Fibroblast of skin of back (primary cell): ENCODE results near the gene PHKG2.
A peak's percentile ranks its signal among the peaks of the same experiment; 100 is the strongest.

Source experiments
- DNase-seq: peaks from one replicate; pipeline ENCODE4 v3.0.0-alpha.2; 2013

Gene PHKG2

GRCh38 chr16:30757316-30757715 lies 9.1 kb downstream of the PHKG2 start:
- no peak for DNase-seq

GRCh38 chr16:30758988-30759491 lies 10.8 kb downstream of the PHKG2 start:
- no peak for DNase-seq

GRCh38 chr16:30760001-30760559 lies 11.9 kb downstream of the PHKG2 start:
- no peak for DNase-seq

DNA sequence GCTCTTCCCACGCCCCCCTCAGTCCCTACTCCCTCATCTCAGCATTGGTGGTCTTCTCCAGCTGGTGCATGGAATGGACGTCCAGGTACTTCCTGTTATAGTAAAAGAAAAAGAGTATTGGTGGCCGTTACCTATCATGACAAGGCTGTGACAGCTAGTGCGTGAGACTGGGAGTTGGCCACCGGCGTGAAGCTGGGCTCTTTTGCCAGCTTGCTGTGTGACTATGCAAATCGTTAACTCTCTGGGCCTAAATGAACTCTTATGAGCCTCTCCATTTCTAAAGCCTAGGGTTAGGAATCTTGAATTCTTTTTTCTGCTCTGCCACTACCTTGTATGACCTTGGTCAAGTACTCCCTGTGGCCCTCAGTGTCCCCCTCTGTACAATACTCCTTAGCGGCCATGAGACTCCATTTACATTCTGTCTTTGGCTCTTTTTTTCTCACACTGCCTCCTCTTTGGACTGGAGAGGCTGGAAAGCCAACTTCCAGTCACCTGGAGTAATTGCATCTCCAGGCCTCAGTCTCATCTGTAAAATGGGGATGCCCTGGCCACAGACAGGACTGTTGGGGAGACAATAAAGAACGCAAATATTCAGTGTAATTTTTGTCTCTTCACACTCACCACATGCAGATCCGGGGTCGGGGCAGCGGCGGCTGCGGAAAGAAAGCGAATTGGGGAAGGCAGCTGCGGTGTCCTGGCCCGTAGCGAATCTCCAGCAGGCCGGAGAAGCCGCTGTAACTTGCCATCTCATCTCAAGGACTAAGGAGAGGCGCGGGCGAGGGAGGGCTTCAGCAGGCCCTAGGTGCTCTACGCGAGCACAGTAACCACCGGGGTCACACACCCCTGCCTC lies 12.6 kb downstream of the PHKG2 start:
- no peak for DNase-seq

DNA sequence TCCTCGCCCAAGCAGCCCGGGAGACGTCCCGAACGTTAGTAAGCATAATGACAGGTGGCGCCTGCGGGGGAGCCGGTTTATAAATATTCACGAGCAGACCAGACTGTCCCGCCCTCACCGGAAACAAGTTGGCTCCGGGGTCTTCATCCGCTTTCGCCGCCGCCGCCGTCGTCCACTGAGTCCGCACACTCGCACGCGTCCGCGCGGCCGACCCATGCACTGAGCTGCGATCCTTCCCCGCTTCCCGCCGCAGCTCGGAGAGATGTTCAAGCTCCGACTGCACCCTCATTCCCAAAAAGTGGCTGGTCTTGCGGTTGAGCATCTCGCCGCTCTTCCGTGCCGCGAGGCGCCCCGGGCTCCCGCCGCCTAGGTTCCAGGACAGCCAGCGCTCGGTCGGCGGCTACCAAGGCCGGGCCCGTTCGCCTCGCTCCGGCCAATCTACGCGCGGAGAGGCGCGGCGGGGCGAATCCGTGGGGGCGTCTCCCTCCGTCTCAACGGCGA lies 13.3 kb downstream of the PHKG2 start:
- no peak for DNase-seq

- DNase-seq = peak; percentile 98
Observed at GRCh38 chr16:30761928-30762902, 14.0 kb downstream of the PHKG2 start, which contains the start of the genes CFAP119 and RNF40. CFAP119 (minus strand) TSS chr16:30762062; CDS start chr16:30761748, 314 bp downstream. RNF40 (plus strand) TSS chr16:30762322; CDS start chr16:30762546, 224 bp downstream.

DNA sequence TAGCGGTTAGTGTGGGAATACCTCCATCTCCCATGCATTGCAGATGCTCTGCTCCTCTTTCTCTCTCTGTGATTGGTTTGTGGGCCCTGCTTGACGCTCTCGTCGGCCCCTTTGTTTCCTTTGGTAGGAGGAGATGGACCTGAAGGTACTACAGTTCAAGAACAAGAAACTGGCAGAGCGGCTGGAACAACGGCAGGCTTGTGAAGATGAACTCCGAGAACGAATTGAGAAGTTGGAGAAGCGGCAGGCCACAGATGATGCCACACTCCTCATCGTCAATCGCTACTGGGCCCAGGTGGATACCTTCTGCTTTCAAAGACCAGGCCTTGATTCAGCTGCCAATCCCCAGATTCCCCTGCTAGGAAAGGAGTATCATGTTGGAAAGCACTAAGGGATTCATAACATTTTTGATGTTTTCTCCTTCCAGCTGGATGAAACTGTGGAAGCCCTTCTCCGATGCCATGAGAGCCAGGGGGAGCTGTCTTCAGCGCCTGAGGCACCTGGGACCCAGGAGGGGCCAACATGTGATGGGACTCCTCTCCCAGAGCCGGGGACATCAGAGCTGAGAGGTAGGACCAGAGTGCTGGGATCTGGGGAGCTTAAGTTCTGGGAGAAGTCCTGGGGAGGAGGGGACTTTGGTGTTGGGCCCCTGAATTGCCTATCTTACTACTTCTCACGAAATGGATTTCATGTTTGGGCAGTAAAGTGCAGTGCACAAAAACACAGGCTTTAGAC lies 14.9 kb downstream of the PHKG2 start:
- no peak for DNase-seq

DNA sequence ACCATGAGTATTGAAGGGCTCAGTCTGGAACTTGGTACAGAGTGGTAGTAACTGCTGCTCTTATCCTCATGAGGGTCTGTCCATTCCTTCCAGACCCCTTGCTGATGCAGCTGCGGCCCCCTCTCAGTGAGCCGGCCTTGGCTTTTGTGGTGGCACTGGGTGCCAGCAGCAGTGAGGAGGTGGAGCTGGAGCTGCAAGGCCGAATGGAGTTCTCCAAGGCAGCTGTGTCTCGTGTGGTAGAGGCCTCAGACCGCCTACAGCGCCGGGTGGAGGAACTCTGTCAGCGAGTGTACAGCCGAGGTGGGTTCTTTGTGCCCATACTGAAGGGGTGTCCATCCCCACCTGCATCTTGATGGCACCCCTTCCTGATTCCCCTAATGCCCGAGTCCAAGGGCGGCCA lies 15.9 kb downstream of the PHKG2 start:
- DNase-seq = no peak

GRCh38 chr16:30764816-30765465 lies 16.7 kb downstream of the PHKG2 start:
- no peak for DNase-seq

DNA sequence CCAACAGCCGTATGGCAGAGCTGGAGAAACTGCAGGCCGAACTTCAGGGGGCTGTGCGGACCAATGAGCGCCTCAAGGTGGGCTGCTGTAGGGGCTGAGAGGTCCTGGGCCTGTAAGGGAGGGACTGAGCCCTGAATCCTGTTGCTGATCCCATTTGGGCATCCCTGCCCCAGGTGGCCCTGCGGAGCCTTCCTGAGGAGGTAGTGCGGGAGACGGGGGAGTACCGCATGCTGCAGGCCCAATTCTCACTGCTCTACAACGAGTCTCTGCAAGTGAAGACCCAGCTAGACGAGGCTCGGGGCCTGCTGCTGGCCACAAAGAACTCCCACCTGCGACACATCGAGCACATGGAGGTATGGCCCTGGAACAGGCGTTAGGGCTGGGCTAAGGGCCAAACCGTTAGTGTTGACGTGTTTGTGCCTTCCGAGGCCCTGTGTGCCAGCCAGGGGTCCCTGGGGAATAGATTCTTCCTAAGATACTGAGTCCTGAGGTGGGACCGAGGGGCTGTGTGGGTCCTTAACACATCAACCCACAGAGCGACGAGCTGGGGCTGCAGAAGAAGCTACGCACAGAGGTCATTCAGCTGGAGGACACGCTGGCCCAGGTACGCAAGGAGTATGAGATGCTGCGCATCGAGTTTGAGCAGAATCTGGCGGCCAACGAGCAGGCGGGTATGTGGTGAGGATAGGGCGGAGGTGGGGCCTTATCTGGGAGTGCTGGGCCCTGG lies 18.1 kb downstream of the PHKG2 start:
- DNase-seq = no peak

DNA sequence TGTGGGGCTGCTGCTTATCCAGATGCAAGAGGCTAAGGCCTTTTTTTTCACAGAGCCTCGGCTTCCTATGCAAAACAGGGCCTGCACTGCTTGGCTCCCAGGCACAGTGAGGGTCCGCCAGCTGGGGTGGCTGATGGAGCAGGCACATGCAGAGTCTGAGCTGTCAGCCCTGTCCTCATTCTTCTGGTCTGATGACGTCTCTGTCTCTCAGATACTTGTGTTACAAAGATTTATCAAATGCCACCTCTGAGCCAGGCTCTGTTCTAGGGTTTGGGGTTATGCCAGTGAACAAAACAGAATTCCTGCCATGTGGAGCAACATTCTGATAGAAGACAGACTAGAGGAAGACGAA lies 18.7 kb downstream of the PHKG2 start:
- DNase-seq = no peak

DNA sequence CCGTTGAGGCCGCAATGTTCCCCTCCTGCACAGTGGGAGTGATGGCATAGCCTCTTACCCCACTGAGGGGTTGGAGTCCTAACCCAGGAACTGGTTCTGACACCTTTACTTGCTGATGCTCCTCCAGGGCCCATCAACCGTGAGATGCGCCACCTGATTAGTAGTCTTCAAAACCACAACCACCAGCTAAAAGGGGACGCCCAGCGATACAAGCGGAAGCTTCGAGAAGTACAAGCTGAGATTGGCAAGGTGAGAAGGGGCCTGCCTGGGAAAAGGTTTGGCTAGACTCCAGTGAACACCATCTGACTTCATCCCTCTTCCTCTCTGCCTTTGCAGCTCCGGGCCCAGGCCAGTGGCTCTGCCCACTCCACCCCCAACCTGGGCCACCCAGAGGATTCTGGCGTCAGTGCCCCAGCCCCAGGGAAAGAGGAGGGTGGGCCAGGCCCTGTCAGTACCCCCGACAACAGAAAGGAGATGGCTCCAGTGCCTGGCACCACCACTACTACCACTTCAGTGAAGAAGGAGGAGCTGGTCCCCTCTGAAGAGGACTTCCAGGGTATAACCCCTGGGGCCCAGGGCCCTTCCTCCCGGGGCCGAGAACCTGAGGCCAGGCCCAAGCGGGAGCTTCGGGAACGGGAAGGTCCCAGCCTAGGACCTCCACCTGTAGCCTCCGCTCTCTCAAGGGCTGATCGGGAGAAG lies 19.7 kb downstream of the PHKG2 start:
- DNase-seq = no peak

DNA sequence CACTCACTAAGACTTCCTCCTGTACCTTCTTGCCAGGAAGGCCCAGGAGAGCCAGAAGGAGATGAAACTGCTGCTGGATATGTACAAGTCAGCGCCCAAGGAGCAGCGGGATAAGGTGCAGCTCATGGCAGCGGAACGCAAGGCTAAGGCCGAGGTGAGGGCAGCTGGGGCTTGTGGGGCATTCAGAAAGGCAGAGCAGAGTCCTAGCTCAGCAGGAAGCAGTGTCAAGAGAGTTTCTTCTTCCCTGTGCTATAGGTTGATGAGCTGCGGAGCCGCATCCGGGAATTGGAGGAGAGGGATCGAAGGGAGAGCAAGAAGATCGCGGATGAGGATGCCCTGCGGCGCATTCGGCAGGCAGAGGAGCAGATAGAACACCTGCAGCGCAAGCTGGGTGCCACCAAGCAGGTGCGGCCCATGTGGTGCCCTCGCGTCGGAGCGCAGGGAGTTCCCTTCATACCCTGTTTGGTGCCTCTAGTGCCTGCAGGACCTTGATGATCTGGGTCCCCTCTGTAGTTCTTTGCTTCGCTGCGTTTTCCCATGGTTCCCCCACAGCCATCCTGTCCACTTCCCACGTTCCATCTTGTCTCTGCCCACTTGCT lies 20.5 kb downstream of the PHKG2 start:
- no peak for DNase-seq

DNA sequence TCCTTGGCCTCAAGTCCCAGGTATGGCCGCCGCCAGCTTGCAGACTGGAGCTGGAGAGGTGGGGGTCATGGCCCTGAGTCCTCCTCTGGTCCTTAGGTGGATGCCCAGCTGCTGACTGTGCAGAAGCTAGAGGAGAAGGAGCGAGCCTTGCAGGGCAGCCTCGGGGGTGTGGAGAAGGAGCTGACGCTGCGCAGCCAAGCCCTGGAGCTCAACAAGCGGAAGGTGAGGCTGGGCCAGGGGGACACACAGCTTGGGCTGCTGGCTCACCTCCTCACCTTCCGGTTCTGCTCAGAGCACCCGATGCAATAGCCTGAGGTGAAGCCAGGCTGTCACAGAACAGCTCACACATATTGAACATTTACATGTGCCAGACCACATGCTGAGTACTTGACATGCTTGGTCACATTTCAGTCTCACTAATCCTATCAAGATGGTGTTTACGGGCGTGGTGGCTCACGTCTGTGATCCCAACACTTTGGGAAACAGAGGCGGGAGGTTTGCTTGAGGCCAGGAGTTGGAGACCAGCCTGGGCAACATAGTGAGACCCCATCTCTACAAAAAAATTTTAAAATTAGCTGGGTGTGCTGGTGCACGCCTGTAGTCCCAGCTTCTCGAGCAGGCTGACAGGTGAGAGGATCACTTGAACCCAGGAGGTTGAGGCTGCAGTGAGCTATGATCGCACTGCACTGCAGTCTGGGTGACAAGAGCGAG lies 21.3 kb downstream of the PHKG2 start:
- no peak for DNase-seq

- DNase-seq = no peak
Observed at GRCh38 chr16:30771726-30772125, 23.5 kb downstream of the PHKG2 start.

GRCh38 chr16:30773826-30774225 lies 25.6 kb downstream of the PHKG2 start:
- DNase-seq = no peak

- DNase-seq = no peak
Observed at GRCh38 chr16:30774367-30775130, 26.3 kb downstream of the PHKG2 start.

GRCh38 chr16:30775131-30775391 lies 26.8 kb downstream of the PHKG2 start:
- DNase-seq = no peak
